ENCODE measurements around the gene TUBB.

The TUBB gene

DNA sequence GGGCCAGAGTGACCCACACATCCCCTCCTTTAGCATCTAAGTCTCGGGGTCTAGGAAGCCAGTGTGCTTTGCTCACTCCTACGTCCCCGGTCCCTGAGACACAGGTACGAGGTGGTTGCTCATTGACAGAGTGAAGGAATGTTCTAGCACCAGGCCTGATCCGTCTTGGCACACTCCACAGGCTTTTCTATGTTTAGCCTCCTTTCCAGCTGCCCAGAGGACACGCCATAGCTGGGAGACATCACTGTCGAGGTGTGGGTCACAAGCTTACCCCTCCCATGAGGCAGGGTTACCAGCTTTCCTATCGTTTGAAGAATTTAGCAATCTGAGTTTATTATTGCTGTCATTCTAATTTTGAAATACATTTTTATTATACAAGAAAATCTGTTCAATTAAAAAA, 54.5 kb downstream of the TUBB start:
- H3K27me3 ChIP-seq (ENCODE audit: insufficient read depth, low read depth, severe bottlenecking) = no peaks in the 10 kb centered on the region
- no peaks in the 10 kb centered on the region for H3K36me3 ChIP-seq
- H3K27ac ChIP-seq = no peak overlapping the region
- TF ChIP-seq, protein P1, sequence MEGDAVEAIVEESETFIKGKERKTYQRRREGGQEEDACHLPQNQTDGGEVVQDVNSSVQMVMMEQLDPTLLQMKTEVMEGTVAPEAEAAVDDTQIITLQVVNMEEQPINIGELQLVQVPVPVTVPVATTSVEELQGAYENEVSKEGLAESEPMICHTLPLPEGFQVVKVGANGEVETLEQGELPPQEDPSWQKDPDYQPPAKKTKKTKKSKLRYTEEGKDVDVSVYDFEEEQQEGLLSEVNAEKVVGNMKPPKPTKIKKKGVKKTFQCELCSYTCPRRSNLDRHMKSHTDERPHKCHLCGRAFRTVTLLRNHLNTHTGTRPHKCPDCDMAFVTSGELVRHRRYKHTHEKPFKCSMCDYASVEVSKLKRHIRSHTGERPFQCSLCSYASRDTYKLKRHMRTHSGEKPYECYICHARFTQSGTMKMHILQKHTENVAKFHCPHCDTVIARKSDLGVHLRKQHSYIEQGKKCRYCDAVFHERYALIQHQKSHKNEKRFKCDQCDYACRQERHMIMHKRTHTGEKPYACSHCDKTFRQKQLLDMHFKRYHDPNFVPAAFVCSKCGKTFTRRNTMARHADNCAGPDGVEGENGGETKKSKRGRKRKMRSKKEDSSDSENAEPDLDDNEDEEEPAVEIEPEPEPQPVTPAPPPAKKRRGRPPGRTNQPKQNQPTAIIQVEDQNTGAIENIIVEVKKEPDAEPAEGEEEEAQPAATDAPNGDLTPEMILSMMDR (IDR thresholded peaks at IDR 0.05; ENCODE audit: low read depth, low read length) = no peak
- no peaks in the 10 kb centered on the region for H3K9me3 ChIP-seq (ENCODE audit: severe bottlenecking)
- no peak overlapping the region for H3K4me3 ChIP-seq (ENCODE audit: low read depth, low read length)
- DNase-seq = no peak
